Immature natural killer cell (primary cell): Measurements from ENCODE around the gene ZNF75A. TPM values are rescaled to one million over a fixed set of nuclear protein-coding genes. Genes with fewer than 3 reads are reported as not detected.
A peak's percentile ranks its signal among the peaks of the same experiment; 100 is the strongest.

Experiments
- DNase-seq, 3 donors: peaks; one replicate each; pipeline ENCODE4 v3.0.0; 2022; ENCODE audit warnings: mixed read lengths in 1 of 3
- H3K27ac Mint-ChIP-seq, 6 donors: one replicate each; pipeline ENCODE4 v1.8.0; 2020; ENCODE audit warnings: mixed read lengths in 6 of 6, mild to moderate bottlenecking in 5 of 6, inconsistent platforms in 4 of 6, moderate library complexity in 3 of 6
- H3K27me3 Mint-ChIP-seq, 3 donors: one replicate each; pipeline ENCODE4 v1.8.0; 2020 to 2021; ENCODE audit warnings: low read depth in 3 of 3, mild to moderate bottlenecking in 3 of 3, mixed read lengths in 3 of 3, moderate library complexity in 3 of 3, inconsistent platforms in 1 of 3
- H3K36me3 Mint-ChIP-seq, 3 donors: one replicate each; pipeline ENCODE4 v1.8.0; 2020; ENCODE audit warnings: mixed read lengths in 3 of 3, inconsistent platforms in 2 of 3, mild to moderate bottlenecking in 2 of 3
- H3K4me1 Mint-ChIP-seq, 2 donors: one replicate each; pipeline ENCODE4 v1.8.0; 2020; ENCODE audit warnings: inconsistent platforms in 2 of 2, mild to moderate bottlenecking in 2 of 2, mixed read lengths in 2 of 2, moderate library complexity in 1 of 2
- H3K4me3 Mint-ChIP-seq, 5 donors: one replicate each; pipeline ENCODE4 v1.8.0; 2020; ENCODE audit warnings: mild to moderate bottlenecking in 5 of 5, mixed read lengths in 5 of 5, inconsistent platforms in 3 of 5, moderate library complexity in 3 of 5
- H3K9me3 Mint-ChIP-seq, 6 donors: one replicate each; pipeline ENCODE4 v1.8.0; 2020; ENCODE audit warnings: mild to moderate bottlenecking in 6 of 6, mixed read lengths in 6 of 6, inconsistent platforms in 4 of 6, moderate library complexity in 3 of 6
- polyA plus RNA-seq, 3 donors: library from polyadenylated mRNA; unstranded; fragments of 300-500 nt; fragmentation: Illumina TruSeq; gene quantifications; one replicate each; pipeline ENCODE4 v1.2.3, GENCODE V29; 2021

The ZNF75A gene
- polyA plus RNA-seq, 3 donors from 2014 or later = 10.8 to 24.9 (median 20.2) TPM

GRCh38 chr16:3363793-3364192 is 58.5 kb downstream of the ZNF75A start:
- H3K27ac Mint-ChIP-seq = no peak overlapping the region
- peaks cover 7 to 26% (median 17%) of the 10 kb centered on the region in 3 donors for H3K27me3 Mint-ChIP-seq
- H3K4me3 Mint-ChIP-seq = peak overlapping the region in 2 of 5 donors; percentile 41 to 44
- no peak for DNase-seq
- peaks cover 11 to 13% of the 10 kb centered on the region in 2 donors for H3K4me1 Mint-ChIP-seq
- peaks cover 9 to 13% (median 10%) of the 10 kb centered on the region in 3 donors for H3K36me3 Mint-ChIP-seq
- H3K9me3 Mint-ChIP-seq = peaks cover 11 to 43% (median 35%) of the 10 kb centered on the region in 6 donors

GRCh38 chr16:3364774-3365427 is 59.6 kb downstream of the ZNF75A start:
- Mint-ChIP-seq H3K36me3 (peaks cover 8 to 13% (median 10%) of the 10 kb centered on the region in 3 donors), H3K27ac (peak overlapping the region; percentile 37 to 89 (median 82)), H3K9me3 (peaks cover 11 to 43% (median 36%) of the 10 kb centered on the region in 6 donors), H3K4me1 (peaks cover 11 to 13% of the 10 kb centered on the region in 2 donors), H3K4me3 (peak overlapping the region; percentile 78 to 86 (median 81)), H3K27me3 (peaks cover 7 to 24% (median 17%) of the 10 kb centered on the region in 3 donors)
- DNase-seq = peak; percentile 76 to 82 (median 76)

Other genes with a start within 250 kb of the ZNF75A start
- 1,000 to 10,000 TPM in 1 of 3 donors, 100 to 1,000 TPM in 2; 878 to 1,331 (median 944) TPM for gene IL32, start 239.9 kb upstream of the ZNF75A start, polyA plus RNA-seq
- gene ZSCAN10, start 206.2 kb upstream of the ZNF75A start, polyA plus RNA-seq = under 1 TPM in 1 of 3 donors, not detected in 2; 0.13 TPM
- gene ZNF205, start 192.9 kb upstream of the ZNF75A start, polyA plus RNA-seq = under 1 TPM in 1 of 3 donors, not detected in 2; 0.13 TPM
- gene ZNF213, start 170.5 kb upstream of the ZNF75A start, polyA plus RNA-seq = 1 to 10 TPM; 1.7 to 4.5 (median 2.4) TPM
- not detected for gene OR1F1, start 117.3 kb upstream of the ZNF75A start, polyA plus RNA-seq
- gene ZNF200, start 70.3 kb upstream of the ZNF75A start, polyA plus RNA-seq = 10 to 100 TPM in 1 of 3 donors, 1 to 10 TPM in 2; 6.2 to 14.5 (median 9.8) TPM
- gene MEFV, start 48.9 kb upstream of the ZNF75A start, polyA plus RNA-seq = under 1 TPM in 2 of 3 donors, not detected in 1; 0.32 to 0.46 TPM
- 10 to 100 TPM; 38.2 to 51.0 (median 42.9) TPM for gene ZNF263, start 22.0 kb upstream of the ZNF75A start, polyA plus RNA-seq
- 1 to 10 TPM; 2.9 to 4.6 (median 3.9) TPM for gene TIGD7, start 67 bp upstream of the ZNF75A start, polyA plus RNA-seq
- gene OR2C1, start 50.4 kb downstream of the ZNF75A start, polyA plus RNA-seq = under 1 TPM in 1 of 3 donors, not detected in 2; 0.34 TPM
- 10 to 100 TPM in 1 of 3 donors, 1 to 10 TPM in 2; 7.9 to 16.1 (median 8.1) TPM for gene ZSCAN32, start 95.5 kb downstream of the ZNF75A start, polyA plus RNA-seq
- 10 to 100 TPM in 1 of 3 donors, 1 to 10 TPM in 2; 4.7 to 19.4 (median 8.5) TPM for gene ZNF174, start 95.7 kb downstream of the ZNF75A start, polyA plus RNA-seq
- gene ZNF597, start 138.0 kb downstream of the ZNF75A start, polyA plus RNA-seq = 1 to 10 TPM in 2 of 3 donors, under 1 TPM in 1; 0.37 to 1.7 (median 1.2) TPM
- 10 to 100 TPM; 19.1 to 64.9 (median 26.2) TPM for gene NAA60, start 138.2 kb downstream of the ZNF75A start, polyA plus RNA-seq
- not detected for gene C16orf90, start 190.0 kb downstream of the ZNF75A start, polyA plus RNA-seq
- gene CLUAP1, start 195.5 kb downstream of the ZNF75A start, polyA plus RNA-seq = 10 to 100 TPM in 2 of 3 donors, 1 to 10 TPM in 1; 4.7 to 16.6 (median 10.3) TPM